ENCODE measurements around the gene HS2ST1.
"Not testable (repeated sequence)": the region's sequence is repeated elsewhere in the genome, so short reads cannot be mapped to it uniquely, and the experiment has no call there.

Gene HS2ST1

GRCh38 chr1:86960548-86960947, 46.1 kb downstream of the HS2ST1 start:
- H3K4me1 ChIP-seq (ENCODE audit: control insufficient read depth, insufficient read depth, low read length, poor library complexity, severe bottlenecking), result no peaks in the 10 kb centered on the region
- H3K9me3 ChIP-seq (ENCODE audit: control insufficient read depth, low read length), result no peaks in the 10 kb centered on the region
- H3K27me3 ChIP-seq (replicated peaks; ENCODE audit: control insufficient read depth, insufficient read depth, low read length, poor library complexity, severe bottlenecking), result no peaks in the 10 kb centered on the region
- DNase-seq, result no peak
- no peak overlapping the region for H3K4me3 ChIP-seq (ENCODE audit: insufficient read depth, low read depth, low read length, poor library complexity, severe bottlenecking)
- no peaks in the 10 kb centered on the region for H3K36me3 ChIP-seq (ENCODE audit: control insufficient read depth, insufficient read depth, low read length)
- H3K27ac ChIP-seq (ENCODE audit: insufficient read depth, low read length, poor library complexity, severe bottlenecking), result no peak overlapping the region

DNA sequence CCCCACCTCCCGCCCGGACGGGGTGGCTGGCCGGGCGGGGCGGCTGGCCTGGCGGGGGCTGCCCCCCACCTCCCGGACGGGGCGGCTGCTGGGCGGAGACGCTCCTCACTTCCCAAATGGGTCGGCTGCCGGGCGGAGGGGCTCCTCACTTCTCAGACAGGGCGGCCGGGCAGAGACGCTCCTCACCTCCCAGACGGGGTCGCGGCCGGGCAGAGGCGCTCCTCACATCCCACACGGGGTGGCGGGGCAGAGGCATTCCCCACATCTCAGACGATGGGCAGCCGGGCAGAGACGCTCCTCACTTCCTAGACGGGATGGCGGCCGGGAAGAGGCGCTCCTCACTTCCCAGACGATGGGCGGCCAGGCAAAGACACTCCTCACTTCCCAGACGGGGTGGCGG, 49.4 kb downstream of the HS2ST1 start:
- not testable (repeated sequence) for H3K27me3 ChIP-seq (replicated peaks; ENCODE audit: control insufficient read depth, insufficient read depth, low read length, poor library complexity, severe bottlenecking); H3K4me3 ChIP-seq (ENCODE audit: insufficient read depth, low read depth, low read length, poor library complexity, severe bottlenecking); DNase-seq; H3K4me1 ChIP-seq (ENCODE audit: control insufficient read depth, insufficient read depth, low read length, poor library complexity, severe bottlenecking); H3K36me3 ChIP-seq (ENCODE audit: control insufficient read depth, insufficient read depth, low read length); H3K27ac ChIP-seq (ENCODE audit: insufficient read depth, low read length, poor library complexity, severe bottlenecking); H3K9me3 ChIP-seq (ENCODE audit: control insufficient read depth, low read length)

GRCh38 chr1:86965012-86965826, 50.8 kb downstream of the HS2ST1 start:
- Histone ChIP-seq H3K4me3 (ENCODE audit: insufficient read depth, low read depth, low read length, poor library complexity, severe bottlenecking) (no peak overlapping the region), H3K36me3 (ENCODE audit: control insufficient read depth, insufficient read depth, low read length) (no peaks in the 10 kb centered on the region), H3K27me3 (replicated peaks; ENCODE audit: control insufficient read depth, insufficient read depth, low read length, poor library complexity, severe bottlenecking) (no peaks in the 10 kb centered on the region), H3K9me3 (ENCODE audit: control insufficient read depth, low read length) (no peaks in the 10 kb centered on the region), H3K27ac (ENCODE audit: insufficient read depth, low read length, poor library complexity, severe bottlenecking) (no peak overlapping the region), H3K4me1 (ENCODE audit: control insufficient read depth, insufficient read depth, low read length, poor library complexity, severe bottlenecking) (no peaks in the 10 kb centered on the region)
- no peak for DNase-seq

DNA sequence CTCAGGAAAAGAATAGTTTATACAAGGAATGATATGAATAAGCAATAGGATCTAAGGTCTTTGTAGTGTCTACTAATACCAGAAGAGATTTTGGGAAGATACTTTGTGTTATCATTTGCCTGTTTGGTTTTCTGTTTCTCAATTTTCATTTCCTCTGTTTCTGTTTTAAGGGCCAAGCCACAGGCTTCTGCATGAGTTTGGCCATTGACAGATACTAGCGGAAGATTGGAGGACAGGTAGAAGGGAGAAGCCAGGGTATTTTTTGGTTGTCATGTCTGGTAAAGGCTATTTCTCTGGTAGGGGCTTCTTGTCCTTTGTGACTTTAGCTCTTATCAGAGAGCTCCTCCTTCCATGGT, 51.4 kb downstream of the HS2ST1 start:
- Histone ChIP-seq H3K27ac (ENCODE audit: insufficient read depth, low read length, poor library complexity, severe bottlenecking) (no peak overlapping the region), H3K4me3 (ENCODE audit: insufficient read depth, low read depth, low read length, poor library complexity, severe bottlenecking) (no peak overlapping the region), H3K9me3 (ENCODE audit: control insufficient read depth, low read length) (no peaks in the 10 kb centered on the region), H3K36me3 (ENCODE audit: control insufficient read depth, insufficient read depth, low read length) (no peaks in the 10 kb centered on the region), H3K27me3 (replicated peaks; ENCODE audit: control insufficient read depth, insufficient read depth, low read length, poor library complexity, severe bottlenecking) (no peaks in the 10 kb centered on the region), H3K4me1 (ENCODE audit: control insufficient read depth, insufficient read depth, low read length, poor library complexity, severe bottlenecking) (no peaks in the 10 kb centered on the region)
- no peak for DNase-seq

GRCh38 chr1:86970938-86971337, 56.5 kb downstream of the HS2ST1 start:
- Histone ChIP-seq H3K4me1 (ENCODE audit: control insufficient read depth, insufficient read depth, low read length, poor library complexity, severe bottlenecking) (no peaks in the 10 kb centered on the region), H3K27ac (ENCODE audit: insufficient read depth, low read length, poor library complexity, severe bottlenecking) (no peak overlapping the region), H3K27me3 (replicated peaks; ENCODE audit: control insufficient read depth, insufficient read depth, low read length, poor library complexity, severe bottlenecking) (no peaks in the 10 kb centered on the region), H3K36me3 (ENCODE audit: control insufficient read depth, insufficient read depth, low read length) (no peaks in the 10 kb centered on the region), H3K9me3 (ENCODE audit: control insufficient read depth, low read length) (no peaks in the 10 kb centered on the region), H3K4me3 (ENCODE audit: insufficient read depth, low read depth, low read length, poor library complexity, severe bottlenecking) (no peak overlapping the region)
- DNase-seq, result no peak

DNA sequence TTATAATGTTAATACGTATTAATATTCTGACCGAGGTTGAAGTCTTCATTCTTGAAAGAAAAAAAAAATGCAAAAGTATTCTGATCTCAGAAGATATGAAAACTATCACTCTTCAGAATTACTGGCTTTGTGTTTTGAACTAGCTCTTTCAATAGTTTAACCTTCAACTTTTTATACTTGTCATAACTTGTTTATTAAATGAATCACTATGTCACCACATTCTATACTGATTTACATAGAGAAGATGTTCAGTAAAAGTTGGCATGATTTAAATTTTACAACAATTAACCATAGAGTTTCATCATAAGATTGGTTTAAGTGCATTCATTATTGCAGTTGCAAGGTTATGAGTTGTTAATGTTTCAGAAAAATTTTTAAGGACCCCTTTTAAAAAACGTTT, 57.3 kb downstream of the HS2ST1 start:
- no peak for DNase-seq
- no peaks in the 10 kb centered on the region for H3K36me3 ChIP-seq (ENCODE audit: control insufficient read depth, insufficient read depth, low read length)
- no peak overlapping the region for H3K4me3 ChIP-seq (ENCODE audit: insufficient read depth, low read depth, low read length, poor library complexity, severe bottlenecking)
- H3K9me3 ChIP-seq (ENCODE audit: control insufficient read depth, low read length), result no peaks in the 10 kb centered on the region
- H3K27ac ChIP-seq (ENCODE audit: insufficient read depth, low read length, poor library complexity, severe bottlenecking), result no peak overlapping the region
- H3K4me1 ChIP-seq (ENCODE audit: control insufficient read depth, insufficient read depth, low read length, poor library complexity, severe bottlenecking), result no peaks in the 10 kb centered on the region
- no peaks in the 10 kb centered on the region for H3K27me3 ChIP-seq (replicated peaks; ENCODE audit: control insufficient read depth, insufficient read depth, low read length, poor library complexity, severe bottlenecking)

DNA sequence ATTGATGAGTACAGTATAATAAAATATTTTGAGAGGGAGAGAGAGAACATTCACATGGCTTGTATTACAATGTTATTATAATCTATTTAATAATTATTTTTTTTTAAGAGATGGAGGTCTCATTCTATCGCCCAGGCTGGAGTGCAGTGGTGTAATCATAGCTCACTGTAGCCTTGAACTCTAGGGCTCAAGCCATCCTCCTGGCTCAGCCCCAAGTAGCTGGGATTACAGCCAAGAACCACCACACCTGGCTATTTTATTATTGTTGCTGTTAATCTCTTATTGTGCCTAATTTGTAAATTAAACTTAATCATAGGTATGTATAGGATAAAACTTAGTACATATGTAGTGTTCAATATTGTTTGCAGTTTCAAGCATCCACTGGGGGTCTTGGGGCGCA, 57.8 kb downstream of the HS2ST1 start:
- no peak for DNase-seq
- Histone ChIP-seq H3K27ac (ENCODE audit: insufficient read depth, low read length, poor library complexity, severe bottlenecking) (no peak overlapping the region), H3K4me3 (ENCODE audit: insufficient read depth, low read depth, low read length, poor library complexity, severe bottlenecking) (no peak overlapping the region), H3K4me1 (ENCODE audit: control insufficient read depth, insufficient read depth, low read length, poor library complexity, severe bottlenecking) (no peaks in the 10 kb centered on the region), H3K36me3 (ENCODE audit: control insufficient read depth, insufficient read depth, low read length) (no peaks in the 10 kb centered on the region), H3K27me3 (replicated peaks; ENCODE audit: control insufficient read depth, insufficient read depth, low read length, poor library complexity, severe bottlenecking) (no peaks in the 10 kb centered on the region), H3K9me3 (ENCODE audit: control insufficient read depth, low read length) (no peaks in the 10 kb centered on the region)

GRCh38 chr1:86975993-86976550, 61.6 kb downstream of the HS2ST1 start:
- no peaks in the 10 kb centered on the region for H3K27me3 ChIP-seq (replicated peaks; ENCODE audit: control insufficient read depth, insufficient read depth, low read length, poor library complexity, severe bottlenecking)
- no peaks in the 10 kb centered on the region for H3K36me3 ChIP-seq (ENCODE audit: control insufficient read depth, insufficient read depth, low read length)
- H3K9me3 ChIP-seq (ENCODE audit: control insufficient read depth, low read length), result no peaks in the 10 kb centered on the region
- DNase-seq, result no peak
- H3K27ac ChIP-seq (ENCODE audit: insufficient read depth, low read length, poor library complexity, severe bottlenecking), result no peak overlapping the region
- H3K4me1 ChIP-seq (ENCODE audit: control insufficient read depth, insufficient read depth, low read length, poor library complexity, severe bottlenecking), result no peaks in the 10 kb centered on the region
- no peak overlapping the region for H3K4me3 ChIP-seq (ENCODE audit: insufficient read depth, low read depth, low read length, poor library complexity, severe bottlenecking)

- Histone ChIP-seq H3K27ac (ENCODE audit: insufficient read depth, low read length, poor library complexity, severe bottlenecking) (no peak overlapping the region), H3K9me3 (ENCODE audit: control insufficient read depth, low read length) (no peaks in the 10 kb centered on the region), H3K36me3 (ENCODE audit: control insufficient read depth, insufficient read depth, low read length) (no peaks in the 10 kb centered on the region), H3K27me3 (replicated peaks; ENCODE audit: control insufficient read depth, insufficient read depth, low read length, poor library complexity, severe bottlenecking) (no peaks in the 10 kb centered on the region), H3K4me1 (ENCODE audit: control insufficient read depth, insufficient read depth, low read length, poor library complexity, severe bottlenecking) (no peaks in the 10 kb centered on the region), H3K4me3 (ENCODE audit: insufficient read depth, low read depth, low read length, poor library complexity, severe bottlenecking) (no peak overlapping the region)
- no peak for DNase-seq
Measured at GRCh38 chr1:86976664-86977063, 62.2 kb downstream of the HS2ST1 start.

- Histone ChIP-seq H3K9me3 (ENCODE audit: control insufficient read depth, low read length) (no peaks in the 10 kb centered on the region), H3K4me1 (ENCODE audit: control insufficient read depth, insufficient read depth, low read length, poor library complexity, severe bottlenecking) (no peaks in the 10 kb centered on the region), H3K27me3 (replicated peaks; ENCODE audit: control insufficient read depth, insufficient read depth, low read length, poor library complexity, severe bottlenecking) (no peaks in the 10 kb centered on the region), H3K4me3 (ENCODE audit: insufficient read depth, low read depth, low read length, poor library complexity, severe bottlenecking) (no peak overlapping the region), H3K27ac (ENCODE audit: insufficient read depth, low read length, poor library complexity, severe bottlenecking) (no peak overlapping the region), H3K36me3 (ENCODE audit: control insufficient read depth, insufficient read depth, low read length) (no peaks in the 10 kb centered on the region)
- DNase-seq, result no peak
Measured at GRCh38 chr1:86981482-86982213, 67.2 kb downstream of the HS2ST1 start.

All from effector memory CD4-positive, alpha-beta T cell (primary cell).